IgD-negative memory B cell (primary cell): ENCODE measurements around the gene ADRA2B. TPM values are rescaled to one million over a fixed set of nuclear protein-coding genes. Genes with fewer than 3 reads are reported as not detected.
"Not testable (repeated sequence)": the region's sequence is repeated elsewhere in the genome, so short reads cannot be mapped to it uniquely, and the experiment has no call there.

Experiments
- H3K27ac Mint-ChIP-seq, 3 donors: one replicate each; pipeline ENCODE4 v1.8.0; 2020 to 2022; ENCODE audit warnings: mild to moderate bottlenecking in 3 of 3, mixed read lengths in 3 of 3, moderate library complexity in 1 of 3
- H3K27me3 Mint-ChIP-seq: one replicate; pipeline ENCODE4 v1.8.0; 2021; ENCODE audit warnings: mixed read lengths
- H3K36me3 Mint-ChIP-seq: one replicate; pipeline ENCODE4 v1.8.0; 2020; ENCODE audit warnings: mild to moderate bottlenecking, mixed read lengths
- H3K4me1 Mint-ChIP-seq, 3 donors: one replicate each; pipeline ENCODE4 v1.8.0; 2020 to 2022; ENCODE audit warnings: mixed read lengths in 3 of 3, mild to moderate bottlenecking in 1 of 3
- H3K4me3 Mint-ChIP-seq, 4 donors: one replicate each; pipeline ENCODE4 v1.8.0; 2020 to 2022; ENCODE audit warnings: mild to moderate bottlenecking in 4 of 4, mixed read lengths in 4 of 4, moderate library complexity in 3 of 4
- H3K9me3 Mint-ChIP-seq, 3 donors: one replicate each; pipeline ENCODE4 v1.8.0; 2020 to 2021; ENCODE audit warnings: mixed read lengths in 3 of 3, mild to moderate bottlenecking in 1 of 3
- polyA plus RNA-seq: library from polyadenylated mRNA; unstranded; fragments of 300-500 nt; fragmentation: Illumina TruSeq; gene quantifications from one replicate; pipeline ENCODE4 v1.2.3, GENCODE V29; 2021

Gene ADRA2B
- polyA plus RNA-seq, 1 donor from 2014 or later, result not detected

DNA sequence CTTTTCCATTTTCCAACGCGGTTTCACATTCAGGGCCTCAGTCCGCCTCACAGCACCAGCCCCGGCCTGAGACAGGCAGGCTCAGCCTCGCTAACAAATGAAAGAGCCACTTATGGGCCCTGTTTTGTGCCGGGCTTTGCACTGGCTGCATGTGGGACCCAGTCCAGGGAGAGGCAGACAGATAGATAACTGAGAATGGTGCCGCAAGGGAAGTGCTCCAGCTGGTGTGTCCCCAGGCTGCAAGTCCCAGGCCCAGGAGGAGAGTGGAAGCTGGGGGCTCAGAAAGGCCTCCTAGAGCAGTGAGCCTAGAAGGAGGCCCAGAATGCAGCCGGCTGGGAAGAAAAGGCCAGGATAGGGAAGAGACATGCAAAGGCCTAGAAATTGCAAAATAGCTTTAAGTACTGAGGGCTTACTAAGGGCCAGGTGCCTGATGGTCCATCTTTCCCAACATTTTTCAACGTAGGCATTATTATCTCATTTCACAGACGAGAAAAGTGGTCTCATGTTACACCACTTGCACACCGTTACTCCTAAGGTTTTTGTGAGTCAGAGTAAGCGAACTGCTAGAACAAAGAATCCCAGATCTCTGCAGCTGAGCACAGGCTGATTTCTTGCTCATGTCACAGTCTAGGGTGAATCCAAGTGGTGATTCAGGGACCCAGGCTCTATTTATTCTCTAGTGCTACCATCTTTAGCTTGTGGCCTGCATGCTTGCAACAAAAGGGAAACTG is 26.0 kb downstream of the ADRA2B start:
- Mint-ChIP-seq H3K36me3 (no peaks in the 10 kb centered on the region), H3K4me1 (peaks cover 0 to 2% (median 0%) of the 10 kb centered on the region in 3 donors), H3K27ac (peak overlapping the region in 1 of 3 donors; percentile 59)

DNA sequence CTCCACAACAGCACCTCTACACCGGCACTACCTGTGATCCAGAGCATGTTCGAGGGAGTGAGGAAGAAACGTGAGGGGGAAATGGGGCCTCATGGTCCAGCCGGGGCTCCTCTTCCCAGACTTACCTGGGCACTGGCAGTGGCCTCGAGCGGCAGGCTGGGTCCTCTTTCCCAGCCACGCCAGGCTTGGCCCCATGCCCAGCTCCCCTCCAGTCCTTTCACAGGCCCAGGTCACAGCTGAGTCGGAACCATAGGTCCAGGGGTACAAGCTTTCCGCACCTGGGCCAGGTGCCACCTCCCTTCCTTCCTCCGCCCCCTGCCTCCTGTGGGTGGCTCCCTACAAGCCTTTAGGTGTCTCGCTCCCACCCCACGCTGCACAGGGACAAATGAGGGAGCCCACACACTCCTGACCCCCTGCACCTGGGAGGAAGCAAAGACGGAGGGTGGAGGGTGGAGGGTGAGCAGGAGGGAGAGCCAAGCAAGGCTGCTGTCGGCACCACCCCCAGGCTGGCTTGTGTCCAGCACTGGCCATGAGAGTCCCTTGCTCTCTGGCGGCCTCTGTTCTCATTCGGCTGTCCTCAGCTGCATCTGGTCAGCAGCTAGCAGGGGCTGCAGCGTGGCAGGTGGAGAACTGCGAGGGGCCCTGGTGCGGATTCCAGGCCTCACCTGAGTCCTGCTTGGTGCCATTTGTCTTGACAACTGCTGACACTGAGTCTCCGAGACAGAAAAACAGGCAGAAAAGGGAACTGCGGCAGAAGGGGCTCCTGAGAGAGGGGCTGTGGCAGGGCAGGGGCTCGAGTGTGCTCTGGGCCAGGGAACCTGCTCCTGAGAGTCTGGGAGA is 26.8 kb downstream of the ADRA2B start:
- Mint-ChIP-seq H3K4me3 (no peak overlapping the region), H3K27ac (no peak overlapping the region), H3K9me3 (peaks cover 3 to 5% (median 4%) of the 10 kb centered on the region in 3 donors), H3K36me3 (no peaks in the 10 kb centered on the region), H3K27me3 (peaks cover 17% of the 10 kb centered on the region), H3K4me1 (peaks cover 0 to 2% (median 0%) of the 10 kb centered on the region in 3 donors)

More for the DNA sequence above, 26.0 kb downstream of the ADRA2B start:
- Mint-ChIP-seq H3K9me3 (peaks cover 3 to 5% (median 4%) of the 10 kb centered on the region in 3 donors), H3K27me3 (peaks cover 16% of the 10 kb centered on the region), H3K4me3 (no peak overlapping the region)

DNA sequence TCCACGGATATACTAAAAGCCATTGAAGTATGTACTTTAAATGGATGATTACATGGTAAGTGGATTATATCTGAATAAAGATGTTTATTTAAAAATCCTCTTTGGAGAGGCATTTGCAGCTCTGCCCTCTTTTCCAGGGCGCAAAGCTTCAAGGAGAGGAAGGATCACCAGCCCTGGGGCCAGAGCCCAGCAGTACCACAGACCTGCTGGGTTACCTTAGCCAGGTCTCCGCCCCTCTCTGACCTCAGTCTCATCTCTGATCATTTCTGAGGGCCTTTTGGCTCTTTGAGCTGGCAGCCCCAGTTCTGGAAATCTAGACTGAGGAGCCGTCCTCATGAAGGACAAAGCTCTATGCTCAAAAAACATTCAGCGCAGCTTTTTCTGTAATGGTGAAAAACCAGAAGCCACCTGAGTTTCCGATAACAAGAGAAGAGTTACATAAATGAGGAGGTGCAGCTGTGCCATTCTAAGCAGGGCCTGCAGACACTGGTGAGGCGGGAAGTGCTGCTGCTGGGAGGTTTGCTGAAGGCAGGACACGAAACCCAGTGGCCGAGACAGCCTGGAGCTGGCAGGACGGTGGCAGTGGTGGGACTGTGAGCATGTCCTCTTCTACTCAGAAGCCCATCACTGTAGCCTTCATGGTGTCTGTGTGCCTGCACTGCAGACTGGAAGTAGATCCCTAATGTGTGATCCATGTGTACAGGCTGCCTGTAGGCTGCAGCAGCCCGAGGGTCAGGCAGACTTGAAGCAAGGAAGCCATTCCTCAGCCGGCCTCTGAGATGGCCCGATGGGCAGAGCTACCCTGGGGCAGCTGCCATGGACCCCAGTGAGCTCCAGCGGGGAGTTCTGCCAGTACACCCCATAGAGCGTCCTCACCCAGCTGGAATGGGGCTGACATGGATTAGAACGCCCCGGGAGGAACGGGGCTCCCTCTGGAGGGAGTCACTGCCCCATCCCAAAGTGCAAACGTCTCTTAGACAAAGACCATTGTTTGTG is 27.7 kb downstream of the ADRA2B start:
- Mint-ChIP-seq H3K36me3 (no peaks in the 10 kb centered on the region), H3K4me3 (no peak overlapping the region)

DNA sequence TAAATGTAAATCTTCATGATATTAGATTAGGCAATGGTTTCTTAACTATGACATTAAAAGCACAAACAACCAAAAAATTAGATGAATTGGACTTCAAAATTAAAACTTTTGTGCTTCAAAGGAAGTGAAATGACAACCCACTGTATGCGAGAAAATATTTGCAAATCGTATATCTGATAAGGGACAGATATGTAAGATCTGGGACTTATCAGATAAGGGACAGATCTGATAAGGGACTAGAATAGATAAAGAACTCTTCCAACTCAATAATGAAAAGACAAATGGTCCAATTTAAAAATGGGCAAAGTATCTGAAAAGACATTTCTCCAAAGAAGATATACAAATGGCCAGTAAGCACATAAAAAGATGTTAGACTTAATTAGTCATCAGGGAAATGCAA is 29.2 kb downstream of the ADRA2B start:
- Mint-ChIP-seq H3K9me3 (peaks cover 3 to 5% (median 4%) of the 10 kb centered on the region in 3 donors), H3K36me3 (no peaks in the 10 kb centered on the region), H3K27ac (no peak overlapping the region), H3K4me1 (peaks cover 0 to 2% (median 0%) of the 10 kb centered on the region in 3 donors), H3K27me3 (peaks cover 15% of the 10 kb centered on the region), H3K4me3 (no peak overlapping the region)

More for the DNA sequence above, 27.7 kb downstream of the ADRA2B start:
- peaks cover 0 to 2% (median 0%) of the 10 kb centered on the region in 3 donors for H3K4me1 Mint-ChIP-seq
- H3K27ac Mint-ChIP-seq, result no peak overlapping the region
- peaks cover 3 to 5% (median 4%) of the 10 kb centered on the region in 3 donors for H3K9me3 Mint-ChIP-seq
- peaks cover 19% of the 10 kb centered on the region for H3K27me3 Mint-ChIP-seq

DNA sequence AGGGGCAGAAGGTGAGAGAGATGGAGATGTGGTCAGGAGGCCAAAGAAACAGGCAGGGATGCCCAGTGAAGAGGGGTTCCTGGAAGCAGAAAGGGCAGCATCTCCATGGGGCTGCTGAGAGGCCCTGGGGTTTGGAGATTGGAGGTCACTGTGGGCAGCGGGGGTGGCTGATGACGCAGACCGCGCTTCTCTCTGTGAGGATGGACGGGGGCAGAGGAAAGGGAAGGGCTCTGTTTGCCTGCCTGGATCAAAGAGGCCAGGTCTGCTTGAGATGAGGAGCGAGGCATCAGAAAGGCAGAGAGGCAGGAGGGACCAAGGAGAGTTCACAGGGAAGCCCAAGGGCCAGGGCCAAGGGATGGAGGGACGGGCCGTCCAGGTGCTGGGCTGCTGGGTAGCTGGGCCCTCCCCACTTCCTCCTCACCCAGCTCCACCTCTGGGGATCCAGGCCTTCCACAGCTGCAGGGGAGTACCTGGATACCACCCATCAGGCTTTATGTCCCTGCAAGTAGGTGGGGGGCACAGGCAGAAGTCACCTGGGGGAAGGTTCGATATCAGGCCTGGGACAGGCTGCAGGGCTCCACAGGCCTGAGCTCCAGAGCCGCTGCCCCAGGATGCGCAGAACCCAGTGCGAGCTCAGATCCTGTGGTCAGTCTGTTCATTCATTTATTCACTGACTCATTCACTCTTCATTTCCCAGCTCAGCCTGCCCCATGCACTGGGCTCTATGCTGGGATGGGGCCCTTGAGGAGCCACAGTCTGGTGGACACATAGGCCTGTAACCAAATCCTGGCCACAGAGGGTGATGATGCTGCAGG is 30.6 kb downstream of the ADRA2B start:
- Mint-ChIP-seq H3K27me3 (peaks cover 15% of the 10 kb centered on the region), H3K9me3 (peaks cover 2 to 8% (median 5%) of the 10 kb centered on the region in 3 donors)

DNA sequence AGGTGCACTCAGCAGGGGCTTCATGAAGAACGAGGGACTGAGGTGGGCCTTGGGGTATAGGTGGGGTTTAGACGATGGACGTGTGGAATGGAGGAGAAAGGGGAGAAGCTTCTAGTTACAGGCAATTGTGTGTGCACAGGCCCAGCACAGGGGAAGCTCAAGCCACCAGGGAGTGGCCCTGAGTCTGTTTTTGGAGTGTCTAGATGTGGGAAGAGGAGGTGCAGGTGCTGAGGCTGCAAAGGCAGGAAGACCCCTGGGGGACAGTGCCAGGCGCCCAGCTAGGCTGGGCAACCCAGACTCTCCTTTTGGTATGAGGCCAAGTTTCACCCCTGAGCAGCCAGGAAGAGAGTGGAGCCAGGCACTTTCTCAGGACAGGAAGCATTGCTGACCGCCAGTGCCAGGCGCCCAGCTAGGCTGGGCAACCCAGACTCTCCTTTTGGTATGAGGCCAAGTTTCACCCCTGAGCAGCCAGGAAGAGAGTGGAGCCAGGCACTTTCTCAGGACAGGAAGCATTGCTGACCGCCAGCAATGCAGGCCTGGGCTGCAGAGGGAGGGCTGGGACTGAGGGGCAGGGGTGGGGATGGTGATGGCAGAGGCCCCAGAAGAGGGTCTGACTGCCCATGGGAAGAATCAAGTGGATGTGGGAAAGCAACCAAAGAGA is 31.4 kb downstream of the ADRA2B start:
- H3K9me3 Mint-ChIP-seq, H3K4me3 Mint-ChIP-seq, H3K36me3 Mint-ChIP-seq, H3K4me1 Mint-ChIP-seq, H3K27ac Mint-ChIP-seq: not testable (repeated sequence)
- peaks cover 15% of the 10 kb centered on the region for H3K27me3 Mint-ChIP-seq

More for the DNA sequence above, 30.6 kb downstream of the ADRA2B start:
- Mint-ChIP-seq H3K36me3 (no peaks in the 10 kb centered on the region), H3K4me3 (no peak overlapping the region), H3K27ac (no peak overlapping the region), H3K4me1 (peaks cover 0 to 2% (median 0%) of the 10 kb centered on the region in 3 donors)

DNA sequence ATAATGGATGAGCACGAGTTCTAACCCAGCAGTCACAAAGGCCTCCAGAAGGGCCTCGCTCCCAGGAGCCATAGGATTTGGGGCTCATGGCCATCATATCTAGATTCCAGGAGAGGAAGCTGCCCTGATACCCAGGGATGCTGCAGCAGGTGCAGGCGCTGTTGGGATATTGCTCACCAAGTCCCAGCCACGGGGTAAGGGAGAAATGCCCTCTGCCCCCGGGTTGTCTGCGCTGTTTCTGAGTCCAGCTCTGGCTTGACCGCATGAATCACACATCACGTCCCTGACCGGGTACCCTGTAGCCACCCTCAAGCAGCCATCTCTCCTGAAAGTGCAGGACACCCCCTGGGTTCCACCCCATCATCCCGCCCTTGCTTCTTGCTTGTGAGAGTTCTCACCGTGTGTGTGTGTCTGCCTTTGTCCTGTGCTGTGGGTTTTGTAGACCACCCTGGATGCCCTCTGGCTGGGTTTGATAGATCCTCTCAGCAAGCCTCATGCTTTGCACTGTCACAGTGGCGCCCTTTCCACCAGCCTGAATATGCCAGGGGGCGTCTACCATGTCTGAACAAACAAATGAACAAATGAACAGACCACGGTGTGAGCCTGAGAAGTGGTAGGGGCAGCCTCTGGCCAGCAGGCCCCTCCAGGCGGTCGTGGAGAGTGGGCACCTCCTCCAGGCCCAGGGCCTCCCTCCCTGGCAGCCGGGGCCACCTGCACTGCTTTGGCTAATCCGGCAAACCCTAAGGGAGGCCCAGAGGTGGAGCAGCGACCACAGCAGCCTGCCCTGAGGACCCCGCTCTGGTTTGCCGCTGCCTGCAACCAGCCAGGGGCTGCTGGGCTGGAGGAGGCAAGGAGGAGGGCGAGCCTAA is 32.1 kb downstream of the ADRA2B start:
- peaks cover 0 to 8% (median 5%) of the 10 kb centered on the region in 3 donors for H3K9me3 Mint-ChIP-seq
- no peak overlapping the region for H3K27ac Mint-ChIP-seq
- H3K4me1 Mint-ChIP-seq, result peaks cover 0 to 2% (median 0%) of the 10 kb centered on the region in 3 donors
- no peak overlapping the region for H3K4me3 Mint-ChIP-seq
- peaks cover 15% of the 10 kb centered on the region for H3K27me3 Mint-ChIP-seq
- H3K36me3 Mint-ChIP-seq, result no peaks in the 10 kb centered on the region

DNA sequence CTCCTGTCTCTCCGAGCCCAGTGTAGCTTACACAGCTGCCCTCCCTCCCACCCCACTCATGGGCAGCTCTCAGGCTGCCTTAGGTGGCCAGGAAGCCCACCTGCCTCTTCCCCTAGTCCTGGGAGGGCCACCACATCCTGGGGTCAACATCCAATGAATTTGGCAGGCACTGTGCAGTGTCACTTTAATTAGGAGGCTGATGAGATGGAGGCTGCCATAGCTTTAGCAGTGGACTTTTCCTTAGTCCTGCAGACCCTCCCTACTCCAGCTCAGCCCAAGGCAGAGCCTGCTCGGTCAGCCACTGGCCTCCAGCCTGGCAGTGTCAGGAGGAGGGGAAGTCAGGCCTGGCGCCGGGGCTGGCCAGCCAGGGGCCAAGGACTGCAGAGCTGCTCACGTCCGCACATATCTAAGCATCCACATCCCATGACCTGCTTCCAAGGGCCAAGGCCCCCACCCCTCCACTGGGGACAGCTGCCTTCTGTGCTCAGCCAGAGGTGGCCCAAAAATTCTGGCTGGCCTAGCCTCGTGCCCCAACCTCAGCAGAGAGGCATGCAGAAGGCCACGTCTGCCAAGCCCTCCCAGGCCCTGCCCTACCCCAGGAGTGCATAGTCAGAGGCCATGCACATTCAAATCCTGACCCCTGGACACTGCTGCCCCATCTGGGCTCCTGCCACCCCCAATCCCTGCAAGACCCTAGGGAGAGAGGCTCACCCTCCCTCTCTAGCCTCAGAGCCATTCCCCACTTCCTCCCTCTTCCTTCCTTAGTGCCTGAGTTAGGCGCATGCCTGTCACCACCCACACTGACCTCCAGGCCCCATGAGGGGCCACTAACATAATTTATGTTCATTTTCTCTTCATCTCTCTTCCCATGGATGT is 33.1 kb downstream of the ADRA2B start:
- peak overlapping the region in 1 of 4 donors; percentile 38 for H3K4me3 Mint-ChIP-seq
- no peak overlapping the region for H3K27ac Mint-ChIP-seq
- peaks cover 0 to 2% (median 0%) of the 10 kb centered on the region in 3 donors for H3K4me1 Mint-ChIP-seq
- peaks cover 15% of the 10 kb centered on the region for H3K27me3 Mint-ChIP-seq
- H3K9me3 Mint-ChIP-seq, result peaks cover 0 to 8% (median 5%) of the 10 kb centered on the region in 3 donors
- H3K36me3 Mint-ChIP-seq, result no peaks in the 10 kb centered on the region

DNA sequence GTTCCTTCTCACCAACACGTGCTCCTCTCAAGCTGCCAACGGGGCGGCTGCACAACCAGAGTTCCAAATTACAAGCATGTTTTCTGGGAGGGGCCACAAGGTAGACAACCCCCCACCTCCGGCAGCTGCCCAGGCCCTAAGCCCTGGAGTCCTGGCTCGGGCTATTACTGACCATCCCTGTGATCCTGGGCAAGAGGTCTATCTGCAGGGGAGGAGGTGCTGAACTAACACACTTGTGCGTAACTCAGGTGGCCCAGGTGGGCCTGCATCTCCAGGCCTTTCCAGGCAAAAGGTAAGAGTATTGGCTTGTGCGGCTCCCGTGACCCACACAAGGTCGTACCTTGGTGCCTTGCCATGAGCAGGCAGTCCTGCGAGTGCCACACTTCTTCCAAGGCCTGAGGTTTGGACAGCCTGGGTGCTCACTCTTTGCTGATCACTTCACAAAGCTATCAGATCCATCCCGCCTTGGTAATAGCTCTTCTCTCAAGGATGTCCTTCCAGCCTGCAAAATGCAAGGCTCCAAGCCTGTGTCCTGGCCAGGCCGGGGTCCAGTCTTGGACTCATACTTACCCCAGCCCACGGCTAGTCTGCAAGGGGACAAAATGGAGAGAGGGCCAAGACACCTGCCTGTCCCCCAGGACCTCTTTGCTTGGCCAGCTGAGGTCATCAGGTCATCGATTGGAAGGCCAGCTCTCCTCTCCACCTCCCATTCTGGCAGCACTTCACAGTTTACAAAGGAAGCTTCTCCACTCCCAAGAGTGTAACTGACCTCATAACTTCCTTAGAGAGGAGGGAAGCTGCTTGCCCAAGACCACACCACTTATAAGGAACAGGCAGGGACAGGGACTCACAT is 33.9 kb downstream of the ADRA2B start:
- Mint-ChIP-seq H3K27ac (no peak overlapping the region), H3K36me3 (no peaks in the 10 kb centered on the region), H3K27me3 (peaks cover 11% of the 10 kb centered on the region)

DNA sequence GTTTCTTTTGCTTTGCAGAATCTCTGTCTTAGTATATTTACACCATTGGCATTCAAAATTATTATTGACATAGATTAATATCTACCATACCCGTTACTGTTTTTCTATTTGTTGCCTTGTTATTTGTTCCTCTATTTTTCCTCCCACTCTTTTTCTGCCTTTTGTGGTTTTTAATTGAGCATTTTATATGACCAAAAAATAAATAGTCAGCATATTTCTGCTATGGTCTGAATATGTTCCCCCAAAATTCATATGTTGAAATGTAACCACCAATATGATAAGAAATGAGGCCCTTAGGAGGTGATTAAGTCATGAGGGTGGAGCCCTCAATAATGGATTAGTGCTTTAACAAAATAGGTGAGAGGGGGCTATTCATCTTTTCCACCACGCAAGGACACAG is 35.3 kb downstream of the ADRA2B start:
- H3K4me1 Mint-ChIP-seq, result no peaks in the 10 kb centered on the region
- H3K9me3 Mint-ChIP-seq, result peaks cover 2 to 9% (median 7%) of the 10 kb centered on the region in 3 donors
- H3K36me3 Mint-ChIP-seq, result no peaks in the 10 kb centered on the region
- H3K27me3 Mint-ChIP-seq, result peaks cover 8% of the 10 kb centered on the region
- H3K4me3 Mint-ChIP-seq, result no peak overlapping the region
- H3K27ac Mint-ChIP-seq, result no peak overlapping the region

More for the DNA sequence above, 33.9 kb downstream of the ADRA2B start:
- H3K4me1 Mint-ChIP-seq, result peaks cover 0 to 2% (median 0%) of the 10 kb centered on the region in 3 donors
- no peak overlapping the region for H3K4me3 Mint-ChIP-seq
- peaks cover 2 to 8% (median 6%) of the 10 kb centered on the region in 3 donors for H3K9me3 Mint-ChIP-seq

DNA sequence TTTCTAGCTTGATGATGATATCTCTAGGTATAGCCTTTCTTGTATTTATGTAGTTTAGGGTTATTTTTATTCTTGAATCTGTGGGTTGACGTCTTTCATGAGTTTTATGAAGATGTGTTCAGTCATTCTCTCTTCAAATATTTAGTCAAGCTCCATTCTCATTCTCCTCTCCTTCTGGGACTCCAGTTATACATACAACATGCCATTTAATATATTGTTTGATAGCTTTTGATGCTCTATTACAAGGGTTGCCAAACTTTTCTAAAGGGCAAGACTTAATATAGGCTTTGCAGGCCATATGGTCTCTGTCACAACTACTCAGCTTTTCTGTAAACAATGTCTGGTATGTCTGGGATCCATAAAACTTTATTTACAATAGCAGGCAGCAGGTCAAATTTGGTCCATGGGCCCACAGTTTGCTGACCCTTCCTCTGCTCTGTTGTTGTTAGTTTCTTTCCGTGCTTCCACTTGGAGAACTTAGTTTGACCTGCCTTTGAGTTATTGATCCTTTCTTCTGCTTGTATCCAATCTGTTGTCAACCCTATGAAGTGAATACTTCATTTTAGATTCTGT is 41.1 kb downstream of the ADRA2B start:
- Mint-ChIP-seq H3K27ac (no peak overlapping the region), H3K4me3 (no peak overlapping the region), H3K36me3 (no peaks in the 10 kb centered on the region), H3K9me3 (peaks cover 7 to 19% (median 11%) of the 10 kb centered on the region in 3 donors), H3K27me3 (peaks cover 2% of the 10 kb centered on the region), H3K4me1 (no peaks in the 10 kb centered on the region)
